ENCODE results near the gene PITHD1. TPM values are rescaled to one million over a fixed set of nuclear protein-coding genes. Genes with fewer than 3 reads are reported as not detected.

PITHD1 gene
- total and polyA plus RNA-seq, 2 donors (not counting 3 experiments of a cell fraction or from before 2014, with no cell fraction given), result 35.8 to 43.1 TPM

- Histone ChIP-seq H3K4me3 (replicated peaks in 1 of 3; ENCODE audit: insufficient read depth in 1 of 3, low read depth in 1 of 3, low read length in 3 of 3) (no peak overlapping the region), H3K27ac (ENCODE audit: insufficient read depth, low read depth, low read length) (no peak overlapping the region), H3K4me1 (ENCODE audit: control insufficient read depth, extremely low read depth, insufficient read depth, low read length) (no peaks in the 10 kb centered on the region), H3K9me1 (replicated peaks; ENCODE audit: control insufficient read depth, extremely low read depth, insufficient read depth, low read length) (no peaks in the 10 kb centered on the region), H3K36me3 (ENCODE audit: control insufficient read depth in 2 of 2, extremely low read depth in 1 of 2, insufficient read depth in 2 of 2, low read length in 2 of 2) (peaks cover 44 to 69% of the 10 kb centered on the region in 2 experiments), H3K4me2 (ENCODE audit: insufficient read depth, low read length) (no peak overlapping the region), H4K20me1 (replicated peaks; ENCODE audit: control insufficient read depth, extremely low read depth, insufficient read depth, low read length) (peaks cover 2% of the 10 kb centered on the region), H3K27me3 (ENCODE audit: control insufficient read depth in 2 of 2, insufficient read depth in 2 of 2, low read length in 2 of 2) (no peaks in the 10 kb centered on the region), H3K9ac (replicated peaks; ENCODE audit: extremely low read depth, insufficient read depth, low read length) (no peak overlapping the region), H2AFZ (ENCODE audit: low read depth, low read length) (no peak overlapping the region), H3K79me2 (ENCODE audit: control insufficient read depth, insufficient read depth, low read length) (peaks cover 3% of the 10 kb centered on the region), H3K9me3 (replicated peaks; ENCODE audit: control insufficient read depth, insufficient read depth, low read length) (no peaks in the 10 kb centered on the region)
- BruUV-seq (replicated peaks), result no TSS peak
- no peak for TF ChIP-seq FOS (IDR thresholded peaks at IDR 0.05; ENCODE audit: borderline replicate concordance, insufficient read depth, low read length)
- TF ChIP-seq CTCF (IDR thresholded peaks at IDR 0.05; ENCODE audit: extremely low read depth in 1 of 2, insufficient read depth in 1 of 2, low read depth in 1 of 2, low read length in 2 of 2), result no peak
- dilution Hi-C loops (cut with MboI; ENCODE audit: extremely low pct_ligation_motif_present, low sequenced_read_pairs) (no loop called here), intact Hi-C loops (cut with micrococcal nuclease) (no loop called here)
- FAIRE-seq (no peak), DNase-seq (ENCODE audit: low read depth, low spot score) (no peak)
- CTCF ChIA-PET, result interaction anchor here (0.7 to 1.5 kb wide), 3 partner anchors 13 to 175 kb away, joined by 4 to 5 read pairs (median 4); no protein-coding TSS in a partner anchor
- POLR2A ChIA-PET, result no interaction called here
Measured at GRCh38 chr1:23757812-23758211, 20.4 kb upstream of the PITHD1 start.

- Histone ChIP-seq H4K20me1 (replicated peaks; ENCODE audit: control insufficient read depth, extremely low read depth, insufficient read depth, low read length) (no peaks in the 10 kb centered on the region), H3K4me2 (ENCODE audit: insufficient read depth, low read length) (no peak overlapping the region), H3K9me1 (replicated peaks; ENCODE audit: control insufficient read depth, extremely low read depth, insufficient read depth, low read length) (no peaks in the 10 kb centered on the region), H3K36me3 (ENCODE audit: control insufficient read depth in 2 of 2, extremely low read depth in 1 of 2, insufficient read depth in 2 of 2, low read length in 2 of 2) (peaks cover 33 to 57% of the 10 kb centered on the region in 2 experiments), H3K4me3 (replicated peaks in 1 of 3; ENCODE audit: insufficient read depth in 1 of 3, low read depth in 1 of 3, low read length in 3 of 3) (no peak overlapping the region), H3K27me3 (ENCODE audit: control insufficient read depth in 2 of 2, insufficient read depth in 2 of 2, low read length in 2 of 2) (no peaks in the 10 kb centered on the region), H3K4me1 (ENCODE audit: control insufficient read depth, extremely low read depth, insufficient read depth, low read length) (no peaks in the 10 kb centered on the region), H3K79me2 (ENCODE audit: control insufficient read depth, insufficient read depth, low read length) (no peaks in the 10 kb centered on the region), H3K9me3 (replicated peaks; ENCODE audit: control insufficient read depth, insufficient read depth, low read length) (no peaks in the 10 kb centered on the region), H2AFZ (ENCODE audit: low read depth, low read length) (no peak overlapping the region), H3K9ac (replicated peaks; ENCODE audit: extremely low read depth, insufficient read depth, low read length) (no peak overlapping the region), H3K27ac (ENCODE audit: insufficient read depth, low read depth, low read length) (no peak overlapping the region)
- CTCF ChIA-PET, result interaction anchor here (1.5 kb wide), 1 partner anchor 13 kb away, joined by 5 read pairs; no protein-coding TSS in a partner anchor
- no TSS peak for BruUV-seq (replicated peaks)
- TF ChIP-seq FOS (IDR thresholded peaks at IDR 0.05; ENCODE audit: borderline replicate concordance, insufficient read depth, low read length), result no peak
- no peak for TF ChIP-seq CTCF (IDR thresholded peaks at IDR 0.05; ENCODE audit: extremely low read depth in 1 of 2, insufficient read depth in 1 of 2, low read depth in 1 of 2, low read length in 2 of 2)
- no peak for TF ChIP-seq POLR2A (IDR thresholded peaks at IDR 0.05; ENCODE audit: low read depth, low read length)
- no peak for TF ChIP-seq MYC (IDR thresholded peaks at IDR 0.05; ENCODE audit: low read depth, low read length)
- TF ChIP-seq POLR2AphosphoS5 (IDR thresholded peaks at IDR 0.05; ENCODE audit: insufficient read depth, low read depth, low read length), result no peak
- no peak for TF ChIP-seq EZH2 (IDR thresholded peaks at IDR 0.05; ENCODE audit: borderline replicate concordance, low read depth, low read length, severe bottlenecking)
- no peak for TF ChIP-seq JUN (IDR thresholded peaks at IDR 0.05; ENCODE audit: borderline replicate concordance, insufficient read depth, insufficient read length, low read depth)
- TF ChIP-seq GATA2 (IDR thresholded peaks at IDR 0.05; ENCODE audit: insufficient read depth, insufficient read length, low read depth, low read length), result no peak
- no peak for TF ChIP-seq MAX (IDR thresholded peaks at IDR 0.05; ENCODE audit: insufficient read depth, insufficient read length)
- POLR2A ChIA-PET, result no interaction called here
- DNase-seq (ENCODE audit: low read depth, low spot score) (no peak), FAIRE-seq (no peak)
- dilution Hi-C loops (cut with MboI; ENCODE audit: extremely low pct_ligation_motif_present, low sequenced_read_pairs) (no loop called here), intact Hi-C loops (cut with micrococcal nuclease) (no loop called here)
Measured at GRCh38 chr1:23759277-23759676, 18.9 kb upstream of the PITHD1 start.
